SU-DHL-6 (cell line): Measurements from ENCODE around the gene GRIK4.

ENCODE experiments used
- H2AFZ ChIP-seq: fragments of 200-600 bp; sonication (generic); 2 replicates; pipeline ENCODE4 v1.6.1; 2014; ENCODE audit warnings: low read depth, mild to moderate bottlenecking, moderate library complexity, mixed read lengths, antibody characterized with exemption, low read length; ENCODE audit not compliant: severe bottlenecking
- H3F3A ChIP-seq: fragments of 200-600 bp; shearing (Covaris generic); 2 replicates; pipeline ENCODE4 v1.6.0; 2016; ENCODE audit warnings: antibody characterized with exemption, mild to moderate bottlenecking; ENCODE audit not compliant: insufficient read depth
- H3K27ac ChIP-seq: fragments of 200-600 bp; sonication (generic); 2 replicates; pipeline ENCODE4 v1.5.1; 2016; ENCODE audit warnings: low read depth, mild to moderate bottlenecking, low read length, moderate library complexity, mixed read lengths
- H3K27me3 ChIP-seq: fragments of 200-600 bp; sonication (generic), shearing (Covaris generic); 2 replicates; pipeline ENCODE4 v1.6.0; 2014; ENCODE audit warnings: mild to moderate bottlenecking, low read length
- H3K36me3 ChIP-seq: fragments of 200-600 bp; sonication (generic); 2 replicates; pipeline ENCODE4 v1.6.1; 2014; ENCODE audit warnings: mild to moderate bottlenecking, low read length, mixed read lengths
- H3K4me2 ChIP-seq: fragments of 300-600, 200-600 bp; shearing (Covaris generic), sonication (generic); 2 replicates; pipeline ENCODE4 v1.6.0; 2014; ENCODE audit warnings: low read length, low read depth, mild to moderate bottlenecking; ENCODE audit not compliant: poor library complexity, severe bottlenecking
- H3K4me3 ChIP-seq: fragments of 200-600 bp; sonication (generic); 2 replicates; pipeline ENCODE4 v1.5.1; 2014; ENCODE audit warnings: antibody characterized with exemption, low read length, mild to moderate bottlenecking, mixed read lengths; ENCODE audit not compliant: insufficient read depth, poor library complexity, severe bottlenecking
- H3K79me2 ChIP-seq: fragments of 200-600 bp; sonication (generic); 2 replicates; pipeline ENCODE4 v1.6.1; 2014; ENCODE audit warnings: mild to moderate bottlenecking, low read length, moderate library complexity; ENCODE audit not compliant: insufficient read depth
- H3K9ac ChIP-seq: fragments of 200-600 bp; sonication (generic); 2 replicates; pipeline ENCODE4 v1.7.0; 2014; ENCODE audit warnings: mild to moderate bottlenecking, low read length
- H3K9me2 ChIP-seq: fragments of 200-600 bp; sonication (generic); replicated peaks from 2 replicates; pipeline ENCODE4 v1.6.1; 2014; ENCODE audit warnings: low read length; ENCODE audit not compliant: insufficient read depth
- H3K9me3 ChIP-seq: fragments of 200-600 bp; sonication (generic); 2 replicates; pipeline ENCODE4 v1.6.1; 2014; ENCODE audit warnings: low read length, mixed read lengths; ENCODE audit not compliant: insufficient read depth
- H4K20me1 ChIP-seq: fragments of 200-600 bp; sonication (generic); 2 replicates; pipeline ENCODE4 v1.6.1; 2014; ENCODE audit warnings: low read depth, mild to moderate bottlenecking, antibody characterized with exemption, low read length, moderate library complexity, mixed read lengths
- EZH2phosphoT487 ChIP-seq: fragments of 200-600 bp; sonication (generic), shearing (Covaris generic); conservative IDR thresholded peaks from 2 replicates; pipeline ENCODE4 v1.6.1; 2018; ENCODE audit warnings: mild to moderate bottlenecking, antibody characterized with exemption, low read length, moderate library complexity, mixed read lengths
- TF ChIP-seq, protein P1 (sequence below): fragments of 200-600 bp; sonication (generic); IDR thresholded peaks from one replicate; pipeline ENCODE4 v1.5.1; 2017; ENCODE audit warnings: antibody characterized with exemption, mild to moderate bottlenecking, low read length, moderate library complexity; ENCODE audit not compliant: insufficient read depth, poor library complexity, severe bottlenecking

The GRIK4 gene

DNA sequence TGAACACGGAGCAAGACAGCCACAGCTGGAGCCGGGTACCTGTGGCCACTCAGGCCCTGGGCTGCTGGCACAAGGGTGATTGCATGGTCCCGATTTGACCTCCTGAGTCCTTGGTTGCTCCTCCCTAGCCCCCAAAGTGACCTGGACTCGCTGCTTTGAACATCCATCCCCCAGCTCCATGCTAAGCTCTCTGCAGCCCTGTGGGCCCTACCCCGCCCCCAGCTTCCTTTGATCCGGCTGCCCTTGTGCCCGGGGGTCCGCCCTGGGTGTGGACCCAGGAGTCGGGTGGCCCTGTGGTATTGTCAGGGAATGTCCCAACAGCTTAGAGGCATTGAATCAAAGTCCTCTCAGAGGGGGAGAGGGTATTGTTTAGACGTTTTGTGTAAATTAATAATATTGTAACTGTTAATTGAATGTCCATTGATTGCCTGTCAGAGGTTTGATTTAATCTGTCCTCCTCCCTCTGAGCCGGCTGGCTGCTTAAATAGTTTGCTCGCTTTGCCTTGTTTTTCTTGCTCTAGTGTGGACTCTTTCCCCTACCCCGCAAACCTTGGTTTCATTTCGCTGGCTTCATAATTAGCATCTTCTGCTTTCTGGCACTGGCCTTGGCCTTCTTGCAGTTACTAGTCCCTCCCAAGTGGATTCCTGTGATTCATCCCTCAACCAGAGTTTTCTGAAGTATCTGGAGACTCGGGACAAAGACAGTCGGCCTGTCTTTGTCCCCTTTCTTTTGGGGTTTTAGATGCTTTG, 20.7 kb downstream of the GRIK4 start:
- H3K79me2 ChIP-seq, result no peaks in the 10 kb centered on the region
- no peaks in the 10 kb centered on the region for H3K9me2 ChIP-seq
- H3K27ac ChIP-seq, result no peak overlapping the region
- no peak overlapping the region for H3K4me3 ChIP-seq
- TF ChIP-seq EZH2phosphoT487, result no peak
- TF ChIP-seq, protein P1, sequence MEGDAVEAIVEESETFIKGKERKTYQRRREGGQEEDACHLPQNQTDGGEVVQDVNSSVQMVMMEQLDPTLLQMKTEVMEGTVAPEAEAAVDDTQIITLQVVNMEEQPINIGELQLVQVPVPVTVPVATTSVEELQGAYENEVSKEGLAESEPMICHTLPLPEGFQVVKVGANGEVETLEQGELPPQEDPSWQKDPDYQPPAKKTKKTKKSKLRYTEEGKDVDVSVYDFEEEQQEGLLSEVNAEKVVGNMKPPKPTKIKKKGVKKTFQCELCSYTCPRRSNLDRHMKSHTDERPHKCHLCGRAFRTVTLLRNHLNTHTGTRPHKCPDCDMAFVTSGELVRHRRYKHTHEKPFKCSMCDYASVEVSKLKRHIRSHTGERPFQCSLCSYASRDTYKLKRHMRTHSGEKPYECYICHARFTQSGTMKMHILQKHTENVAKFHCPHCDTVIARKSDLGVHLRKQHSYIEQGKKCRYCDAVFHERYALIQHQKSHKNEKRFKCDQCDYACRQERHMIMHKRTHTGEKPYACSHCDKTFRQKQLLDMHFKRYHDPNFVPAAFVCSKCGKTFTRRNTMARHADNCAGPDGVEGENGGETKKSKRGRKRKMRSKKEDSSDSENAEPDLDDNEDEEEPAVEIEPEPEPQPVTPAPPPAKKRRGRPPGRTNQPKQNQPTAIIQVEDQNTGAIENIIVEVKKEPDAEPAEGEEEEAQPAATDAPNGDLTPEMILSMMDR, result no peak
- H2AFZ ChIP-seq, result no peak overlapping the region
- no peak overlapping the region for H3K4me2 ChIP-seq
- no peaks in the 10 kb centered on the region for H4K20me1 ChIP-seq
- no peaks in the 10 kb centered on the region for H3K36me3 ChIP-seq
- H3F3A ChIP-seq, result no peaks in the 10 kb centered on the region
- H3K27me3 ChIP-seq, result no peaks in the 10 kb centered on the region
- no peaks in the 10 kb centered on the region for H3K9me3 ChIP-seq
- H3K9ac ChIP-seq, result no peak overlapping the region

DNA sequence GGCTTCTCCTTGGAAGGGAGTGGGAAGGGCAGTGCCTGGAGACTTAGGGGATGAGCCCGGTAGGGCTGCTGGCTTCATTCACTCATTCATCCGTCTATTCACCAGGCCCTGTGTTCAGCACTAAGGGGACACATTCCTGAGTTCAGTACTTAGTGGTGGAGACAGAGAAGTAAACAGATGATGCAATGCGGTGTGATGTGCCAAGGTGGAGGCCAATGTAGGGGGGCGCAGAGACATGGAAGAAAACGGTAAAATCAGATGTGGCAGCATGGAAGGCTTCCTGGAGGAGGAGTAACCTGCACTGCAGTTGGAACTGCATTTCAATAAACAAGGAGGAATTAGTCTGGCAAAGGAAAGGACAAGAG, 21.3 kb downstream of the GRIK4 start:
- Histone ChIP-seq H2AFZ (no peak overlapping the region), H3K9ac (no peak overlapping the region), H3K79me2 (no peaks in the 10 kb centered on the region), H3K4me3 (no peak overlapping the region), H3K27ac (no peak overlapping the region), H3K36me3 (no peaks in the 10 kb centered on the region), H3K4me2 (no peak overlapping the region), H4K20me1 (no peaks in the 10 kb centered on the region), H3K9me2 (no peaks in the 10 kb centered on the region), H3K9me3 (no peaks in the 10 kb centered on the region), H3K27me3 (no peaks in the 10 kb centered on the region), H3F3A (no peaks in the 10 kb centered on the region)
- TF ChIP-seq, protein P1, result no peak
- TF ChIP-seq EZH2phosphoT487, result no peak

DNA sequence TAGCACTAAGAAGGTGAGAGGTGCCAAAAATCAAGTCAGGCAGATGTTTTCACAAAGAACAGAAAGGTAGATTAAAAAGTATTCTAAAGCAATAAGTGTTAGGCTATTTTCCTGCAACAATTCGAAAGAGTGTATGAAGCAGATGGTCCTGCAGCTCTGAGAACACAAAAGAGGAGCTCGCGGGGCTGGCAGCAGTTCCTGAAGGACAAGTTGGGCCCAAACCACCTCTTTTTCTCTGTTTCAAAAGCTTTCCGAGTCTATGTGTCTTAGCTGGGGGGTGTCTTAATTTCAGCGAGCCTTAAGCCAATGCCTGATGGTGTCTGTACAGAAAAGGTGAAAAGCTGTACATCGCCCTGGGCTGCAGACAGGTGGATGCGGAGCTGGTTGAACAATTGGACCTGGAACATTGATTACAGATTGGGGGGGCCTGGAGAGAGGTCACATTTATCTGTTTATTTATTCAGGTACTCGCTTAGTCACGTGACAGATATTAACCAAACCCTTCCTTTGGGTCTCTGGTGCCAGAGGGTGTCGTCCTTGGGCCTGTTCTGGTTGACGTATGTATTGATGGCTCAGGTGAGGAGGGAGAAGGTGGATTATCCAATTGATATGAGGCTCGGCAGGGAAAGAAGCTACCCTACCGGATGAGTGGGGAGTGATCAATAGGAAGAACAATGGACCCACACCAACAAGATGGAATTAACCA, 24.7 kb downstream of the GRIK4 start:
- no peak overlapping the region for H3K27ac ChIP-seq
- TF ChIP-seq, protein P1, result no peak
- H4K20me1 ChIP-seq, result no peaks in the 10 kb centered on the region
- no peak overlapping the region for H3K4me3 ChIP-seq
- H3K36me3 ChIP-seq, result no peaks in the 10 kb centered on the region
- H3K9ac ChIP-seq, result no peak overlapping the region
- no peaks in the 10 kb centered on the region for H3F3A ChIP-seq
- H3K27me3 ChIP-seq, result no peaks in the 10 kb centered on the region
- no peak overlapping the region for H2AFZ ChIP-seq
- H3K9me3 ChIP-seq, result no peaks in the 10 kb centered on the region
- H3K79me2 ChIP-seq, result no peaks in the 10 kb centered on the region
- H3K9me2 ChIP-seq, result no peaks in the 10 kb centered on the region
- H3K4me2 ChIP-seq, result no peak overlapping the region
